Stimulated activated naive CD8-positive, alpha-beta T cell treated with anti-CD3 and anti-CD28 coated beads, Interleukin-15, amount 100 ng/mL, for 72 hours (primary cell): ENCODE measurements around the gene CISD1.
"Not testable (repeated sequence)": the region's sequence is repeated elsewhere in the genome, so short reads cannot be mapped to it uniquely, and the experiment has no call there.

Experiments used
- ATAC-seq: fragments of 150-1000 bp; cut with Tn5 transposase; 2 replicates; pipeline ENCODE4 v1.10.0; 2021; ENCODE audit warnings: mild to moderate bottlenecking, moderate library complexity
- DNase-seq, 2 donors: peaks; one replicate each; pipeline ENCODE4 v3.0.0; 2021 to 2022
- H3K27ac Mint-ChIP-seq, 2 donors: one replicate each; pipeline ENCODE4 v1.8.0; 2022; ENCODE audit warnings: mild to moderate bottlenecking in 2 of 2, mixed read lengths in 2 of 2, moderate library complexity in 2 of 2
- H3K27me3 Mint-ChIP-seq: one replicate; pipeline ENCODE4 v1.8.0; 2022; ENCODE audit warnings: mixed read lengths
- H3K4me1 Mint-ChIP-seq: one replicate; pipeline ENCODE4 v1.8.0; 2022; ENCODE audit warnings: mild to moderate bottlenecking, mixed read lengths
- H3K4me3 Mint-ChIP-seq, 2 donors: one replicate each; pipeline ENCODE4 v1.8.0; 2022; ENCODE audit warnings: mild to moderate bottlenecking in 2 of 2, mixed read lengths in 2 of 2, moderate library complexity in 1 of 2
- H3K9me3 Mint-ChIP-seq, 2 donors: one replicate each; pipeline ENCODE4 v1.8.0; 2022; ENCODE audit warnings: mixed read lengths in 2 of 2

Gene CISD1

DNA sequence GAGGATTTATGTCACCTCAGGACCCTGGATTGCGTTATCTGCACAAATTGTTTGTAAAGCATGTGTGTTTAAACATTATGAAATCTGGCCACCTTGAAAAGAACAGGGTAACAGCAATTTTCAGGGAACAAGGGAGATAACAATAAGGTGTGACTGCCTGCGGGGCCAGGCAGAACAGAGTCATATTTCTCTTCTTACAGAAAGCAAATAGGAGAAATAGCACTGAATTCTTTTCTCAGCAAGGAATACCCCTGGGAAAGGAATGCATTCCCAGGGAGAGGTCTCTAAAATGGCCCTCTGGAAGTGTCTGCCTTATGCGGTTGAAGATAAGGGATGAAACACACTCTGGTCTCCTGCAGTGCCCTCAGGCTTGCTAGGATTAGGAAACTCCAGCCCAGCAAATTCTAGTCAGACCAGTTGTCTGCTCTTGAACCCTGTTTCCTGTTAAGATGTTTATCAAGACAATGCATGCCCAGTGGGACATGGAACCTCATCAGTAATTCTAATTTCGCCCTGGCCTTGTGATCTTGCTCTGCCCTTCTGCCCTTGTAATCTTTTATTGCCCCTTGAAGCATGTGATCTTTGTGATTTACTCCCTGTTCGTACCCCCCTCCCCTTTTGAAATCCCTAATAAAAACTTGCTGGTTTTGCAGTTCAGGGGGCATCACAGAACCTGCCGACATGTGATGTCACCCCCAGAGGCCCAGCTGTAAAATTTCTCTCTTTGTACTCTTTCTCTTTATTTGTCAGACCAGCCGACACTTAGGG lies 12.8 kb upstream of the CISD1 start:
- peak overlapping the region in 1 of 2 donors; percentile 17 for H3K27ac Mint-ChIP-seq
- H3K9me3 Mint-ChIP-seq: peaks cover 13 to 16% of the 10 kb centered on the region in 2 donors
- H3K4me3 Mint-ChIP-seq, DNase-seq, ATAC-seq, H3K27me3 Mint-ChIP-seq: not testable (repeated sequence)
- H3K4me1 Mint-ChIP-seq: peaks cover 26% of the 10 kb centered on the region

DNA sequence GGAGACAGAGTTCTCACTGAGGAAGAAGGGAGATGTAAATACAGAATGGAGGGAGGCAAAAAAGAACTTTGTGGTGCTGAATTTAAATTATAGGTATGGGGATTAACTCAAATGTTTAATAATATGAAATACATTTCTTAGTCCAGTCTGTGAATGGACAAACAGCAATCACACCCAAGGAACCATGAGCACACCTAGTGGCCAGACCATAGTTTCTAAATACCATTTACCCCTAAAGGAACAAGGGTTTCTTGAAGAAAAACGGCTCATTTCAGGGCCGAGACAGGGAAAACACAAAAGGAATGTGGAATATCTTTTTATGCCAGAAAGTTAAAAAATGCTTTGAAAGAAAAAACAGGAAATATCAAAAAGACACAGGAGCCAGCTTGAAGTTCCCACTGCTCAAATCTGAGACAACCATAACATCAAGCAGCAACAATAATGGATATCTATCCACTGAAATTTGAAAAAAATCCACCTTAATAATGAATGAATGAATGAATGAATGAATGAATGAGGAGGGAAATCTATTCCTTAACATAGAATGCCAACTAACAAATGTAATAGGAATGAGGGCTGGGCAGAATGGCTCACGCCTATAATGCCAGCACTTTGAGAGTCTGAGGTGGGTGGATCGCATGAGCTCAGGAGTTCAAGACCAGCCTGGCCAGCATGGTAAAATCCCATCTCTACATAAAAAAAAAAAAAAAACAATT lies 9.8 kb upstream of the CISD1 start:
- peak overlapping the region in 1 of 2 donors; percentile 23 for H3K27ac Mint-ChIP-seq
- H3K9me3 Mint-ChIP-seq: peaks cover under 1 to 4% of the 10 kb centered on the region in 2 donors
- peaks cover 46% of the 10 kb centered on the region for H3K4me1 Mint-ChIP-seq
- DNase-seq (no peak), ATAC-seq (no peak)
- no peaks in the 10 kb centered on the region for H3K27me3 Mint-ChIP-seq
- no peak overlapping the region for H3K4me3 Mint-ChIP-seq

DNA sequence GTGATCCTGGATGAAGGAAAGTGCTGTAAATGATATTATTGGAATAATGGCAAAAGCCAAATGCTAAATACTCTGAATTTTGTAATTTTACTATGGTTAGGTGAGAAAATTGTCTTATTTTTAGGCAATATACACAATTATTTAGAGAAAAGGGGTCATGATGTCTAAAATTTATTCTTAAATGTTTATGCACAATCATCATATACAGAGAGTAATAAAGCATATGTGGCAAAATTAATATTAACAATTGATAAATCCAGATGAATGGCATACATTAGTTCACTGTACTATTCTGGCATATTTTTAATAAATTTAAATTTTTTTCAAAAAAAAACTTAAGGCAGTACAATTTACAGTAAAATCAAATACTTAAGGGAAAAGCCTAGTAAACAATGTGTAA lies 8.6 kb upstream of the CISD1 start:
- ATAC-seq (no peak), DNase-seq (no peak)
- Mint-ChIP-seq H3K4me1 (peaks cover 48% of the 10 kb centered on the region), H3K27ac (no peak overlapping the region), H3K4me3 (no peak overlapping the region), H3K27me3 (no peaks in the 10 kb centered on the region), H3K9me3 (no peaks in the 10 kb centered on the region)

DNA sequence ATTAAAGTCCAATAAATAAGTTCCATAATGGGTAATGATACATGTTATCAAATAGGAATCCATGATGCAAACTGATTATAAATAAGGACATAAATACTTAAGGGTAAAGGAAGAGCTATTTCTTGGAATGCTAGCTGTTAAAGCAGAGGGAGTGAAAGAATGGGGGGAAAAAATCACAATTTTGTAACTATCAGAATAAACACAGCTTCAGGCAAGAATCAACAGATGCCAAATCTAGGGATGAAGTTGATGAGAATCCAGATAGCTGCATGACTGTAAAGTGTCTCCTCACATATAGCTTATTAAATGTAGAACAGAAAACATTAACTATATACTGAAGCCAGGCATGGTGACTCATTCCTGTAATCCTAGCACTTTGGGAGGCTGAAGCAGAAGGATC lies 6.2 kb upstream of the CISD1 start:
- no peak overlapping the region for H3K4me3 Mint-ChIP-seq
- no peaks in the 10 kb centered on the region for H3K9me3 Mint-ChIP-seq
- H3K27ac Mint-ChIP-seq: no peak overlapping the region
- H3K27me3 Mint-ChIP-seq: no peaks in the 10 kb centered on the region
- H3K4me1 Mint-ChIP-seq: peaks cover 43% of the 10 kb centered on the region
- DNase-seq: no peak
- ATAC-seq: no peak

DNA sequence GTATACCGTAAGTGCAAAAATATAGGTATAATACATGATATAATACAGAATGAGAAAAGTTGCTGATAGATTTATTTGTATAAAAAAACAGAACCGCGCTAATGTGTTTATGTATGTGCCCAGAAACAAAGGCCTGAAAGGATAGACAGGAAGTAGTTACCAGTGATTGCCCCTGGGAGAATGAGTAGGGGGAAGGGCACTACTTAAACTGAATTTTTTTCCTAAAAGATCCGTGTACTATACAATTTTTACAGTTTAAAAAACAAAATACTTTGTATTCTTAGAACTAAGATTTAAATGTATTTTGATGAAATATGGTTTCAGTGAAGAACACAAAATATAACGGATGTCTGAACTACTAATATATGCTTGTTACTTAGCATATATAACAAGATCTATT lies 4.2 kb upstream of the CISD1 start:
- Mint-ChIP-seq H3K4me1 (peaks cover 40% of the 10 kb centered on the region), H3K9me3 (no peaks in the 10 kb centered on the region), H3K4me3 (peak overlapping the region; percentile 90 to 98), H3K27me3 (no peaks in the 10 kb centered on the region), H3K27ac (no peak overlapping the region)
- DNase-seq (no peak), ATAC-seq (no peak)

DNA sequence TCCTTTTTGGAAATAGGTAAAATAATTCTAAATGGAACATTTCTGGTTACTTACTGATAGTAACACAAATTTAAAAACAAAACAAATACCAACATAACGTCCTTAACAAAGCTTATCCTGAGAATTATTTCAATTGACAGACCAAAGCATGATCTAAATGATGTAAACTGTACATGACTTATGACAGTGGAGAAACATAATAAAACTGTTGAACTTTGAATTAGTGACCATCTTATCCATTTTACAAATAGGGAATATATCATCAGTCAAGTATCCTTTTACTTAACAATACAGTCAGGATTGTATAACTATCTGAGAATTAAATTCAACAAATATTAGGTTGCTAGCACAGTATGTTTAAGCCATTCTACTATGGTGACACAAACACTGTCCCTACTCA lies 3.7 kb upstream of the CISD1 start:
- ATAC-seq: no peak
- Mint-ChIP-seq H3K9me3 (no peaks in the 10 kb centered on the region), H3K27me3 (no peaks in the 10 kb centered on the region), H3K4me3 (peak overlapping the region; percentile 90 to 98), H3K27ac (no peak overlapping the region), H3K4me1 (peaks cover 36% of the 10 kb centered on the region)
- no peak for DNase-seq

DNA sequence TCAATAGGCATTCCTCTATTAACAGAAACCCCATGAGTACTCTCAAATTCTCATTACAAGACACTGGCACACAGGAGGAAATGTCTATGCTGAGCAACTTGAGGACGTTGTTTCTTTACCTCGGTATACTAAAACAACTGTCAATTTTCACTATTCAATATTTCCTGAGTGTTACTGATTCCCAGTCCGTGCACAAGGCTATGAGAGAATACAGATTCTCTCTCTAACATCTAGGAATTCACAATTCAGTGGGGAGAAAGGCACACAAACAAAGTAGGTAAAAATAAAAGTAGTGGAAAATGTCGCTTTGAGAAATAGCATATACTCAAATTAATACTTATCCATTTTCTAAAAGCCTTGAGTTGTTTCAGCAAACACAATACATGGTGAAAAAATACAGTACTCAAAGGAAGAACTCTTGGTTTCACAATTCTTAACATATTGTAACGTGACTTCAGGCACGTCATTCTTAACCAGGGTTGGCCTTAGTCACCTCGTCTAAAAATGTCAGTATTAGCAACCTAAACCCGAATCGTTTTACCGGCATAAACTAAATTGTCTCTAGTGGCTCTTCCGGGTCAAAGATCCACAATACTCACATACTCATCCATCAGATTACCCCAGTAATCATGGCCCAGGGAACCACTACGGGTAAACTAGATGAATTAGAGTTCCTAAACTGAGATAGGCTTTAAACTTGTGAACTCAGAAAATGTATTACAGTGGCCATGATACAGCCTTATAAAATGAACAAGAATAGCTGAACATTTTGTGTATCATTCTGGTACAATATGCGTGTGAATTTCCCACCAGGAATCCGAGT lies 2.7 kb upstream of the CISD1 start:
- H3K27me3 Mint-ChIP-seq: no peaks in the 10 kb centered on the region
- DNase-seq: peak; percentile 25 to 38
- H3K4me3 Mint-ChIP-seq: peak overlapping the region; percentile 90 to 98
- H3K27ac Mint-ChIP-seq: peak overlapping the region; percentile 97 to 98
- ATAC-seq: peak; percentile 40
- no peaks in the 10 kb centered on the region for H3K9me3 Mint-ChIP-seq
- peaks cover 37% of the 10 kb centered on the region for H3K4me1 Mint-ChIP-seq

DNA sequence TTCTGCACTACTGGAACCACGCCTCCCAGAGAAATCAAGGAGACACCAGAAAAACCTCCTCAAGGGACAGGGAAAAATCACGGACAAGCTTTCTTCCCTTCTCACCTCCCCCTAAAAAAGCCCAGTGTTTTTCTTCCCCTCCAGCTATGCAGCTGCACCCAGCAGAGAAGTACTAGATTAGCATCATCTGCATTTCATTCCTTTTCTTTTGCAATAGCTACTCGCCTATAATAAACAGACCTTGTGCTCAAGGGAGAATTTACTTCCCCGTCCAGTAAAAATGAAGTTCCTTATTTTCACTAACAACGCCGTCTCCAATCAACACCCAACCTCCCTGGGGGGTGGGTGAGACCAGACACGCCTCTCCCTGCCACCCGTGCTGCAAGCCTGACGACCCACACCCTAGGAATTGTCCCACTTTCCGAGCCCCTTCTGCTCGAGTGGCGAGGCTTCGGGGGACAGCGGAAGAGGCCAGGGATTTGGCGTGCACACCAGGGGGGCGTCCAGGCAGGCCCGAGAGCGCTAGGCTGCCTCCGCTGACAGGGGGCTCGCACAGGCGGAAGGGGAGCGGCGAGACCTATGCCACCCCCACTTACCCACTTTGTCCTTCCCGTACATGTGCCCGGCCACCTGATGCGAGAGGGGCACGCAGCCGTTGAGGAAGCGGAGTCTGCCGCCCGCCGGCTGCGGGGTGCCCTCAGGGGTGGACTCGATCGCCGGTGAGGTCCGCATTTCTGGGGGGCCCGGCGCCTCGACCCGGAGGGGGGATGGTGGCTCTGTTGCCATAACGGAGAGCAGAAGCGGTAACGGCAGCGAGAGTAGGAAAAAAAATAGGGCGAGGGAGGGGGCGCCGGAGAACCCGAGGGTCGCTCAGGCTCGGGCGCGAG lies 1.9 kb upstream of the CISD1 start:
- Mint-ChIP-seq H3K27ac (peak overlapping the region; percentile 97 to 98), H3K27me3 (no peaks in the 10 kb centered on the region), H3K9me3 (no peaks in the 10 kb centered on the region), H3K4me3 (peak overlapping the region; percentile 90 to 98), H3K4me1 (peaks cover 37% of the 10 kb centered on the region)
- ATAC-seq (peak; percentile 13), DNase-seq (peak; percentile 40 to 45)

DNA sequence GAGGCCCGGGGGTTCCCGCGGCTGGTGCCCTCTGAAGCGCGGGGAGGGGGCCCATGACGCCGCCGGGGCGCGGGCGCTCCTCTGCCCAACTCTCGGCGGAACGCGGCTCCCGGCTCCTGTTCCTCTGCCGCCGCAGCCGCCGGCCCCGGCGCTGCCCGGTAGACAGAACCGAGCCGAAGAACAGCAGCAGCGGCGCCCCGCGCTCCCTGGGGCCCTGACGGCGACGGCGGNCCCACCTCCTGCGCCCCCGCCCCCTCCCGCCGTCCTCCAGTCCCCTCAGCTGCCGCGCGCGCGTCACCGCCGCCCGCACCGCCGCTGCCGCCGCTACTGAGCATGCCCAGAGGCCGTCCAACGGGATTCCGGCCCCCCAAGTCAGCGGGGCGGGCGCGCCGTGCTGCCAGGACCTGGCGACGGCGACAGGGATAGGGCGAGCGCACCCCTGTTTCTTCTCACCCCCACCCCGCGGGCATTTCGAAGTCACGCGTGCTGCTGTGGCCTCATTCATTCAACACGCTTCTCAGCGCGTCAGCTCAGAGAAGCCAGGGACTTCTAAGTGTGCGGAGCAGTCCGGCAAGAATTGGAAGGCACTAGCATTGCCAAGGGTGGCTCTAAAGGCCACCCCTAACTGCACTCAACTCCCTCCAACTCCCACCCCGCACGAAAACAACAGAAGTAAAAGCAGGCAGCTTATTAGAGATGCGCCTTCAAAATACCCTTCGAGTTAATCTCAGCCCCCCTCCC lies 1.1 kb upstream of the CISD1 start, which contains the start of gene IPMK:
Gene IPMK (minus strand): TSS at position 182 of the 741 bp plus-strand sequence. CDS start 283 bp downstream, outside the sequence.
- H3K4me1 Mint-ChIP-seq: peaks cover 36% of the 10 kb centered on the region
- ATAC-seq (peak; percentile 77), DNase-seq (peak; percentile 93 to 95)
- peak within 1 kb of the TSS; percentile 97 to 98 for H3K27ac Mint-ChIP-seq
- no peaks in the 10 kb centered on the region for H3K9me3 Mint-ChIP-seq
- no peaks in the 10 kb centered on the region for H3K27me3 Mint-ChIP-seq
- H3K4me3 Mint-ChIP-seq: peak within 1 kb of the TSS; percentile 90 to 98

DNA sequence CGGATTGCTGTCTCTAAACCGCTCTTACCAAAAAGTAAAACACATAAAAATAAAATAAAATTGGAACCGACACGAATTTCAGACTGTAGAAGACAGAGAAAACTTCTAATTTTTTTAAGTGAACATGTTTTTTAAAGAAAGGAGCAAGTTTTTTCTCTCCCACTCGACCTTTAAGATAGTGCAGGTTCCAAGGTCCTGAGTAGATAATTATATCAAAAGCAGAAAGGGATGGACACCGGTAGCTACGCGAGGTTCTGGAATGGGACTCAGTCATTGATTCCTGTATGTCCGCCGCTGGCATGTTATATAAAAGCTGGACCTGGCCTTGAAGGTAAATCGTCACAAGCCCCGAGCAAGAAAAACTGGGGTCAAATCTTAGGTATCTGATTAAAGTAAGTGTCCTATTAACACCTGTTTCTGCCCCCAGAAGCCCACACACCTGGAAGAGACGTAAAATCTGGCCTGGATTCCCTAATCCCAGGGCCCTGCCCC lies 462 bp upstream of the CISD1 start:
- Mint-ChIP-seq H3K4me3 (peak overlapping the region; percentile 90 to 98), H3K27me3 (no peaks in the 10 kb centered on the region), H3K27ac (peak overlapping the region; percentile 94 to 95), H3K4me1 (peaks cover 36% of the 10 kb centered on the region), H3K9me3 (no peaks in the 10 kb centered on the region)
- peak; percentile 1 for ATAC-seq
- DNase-seq: no peak

DNA sequence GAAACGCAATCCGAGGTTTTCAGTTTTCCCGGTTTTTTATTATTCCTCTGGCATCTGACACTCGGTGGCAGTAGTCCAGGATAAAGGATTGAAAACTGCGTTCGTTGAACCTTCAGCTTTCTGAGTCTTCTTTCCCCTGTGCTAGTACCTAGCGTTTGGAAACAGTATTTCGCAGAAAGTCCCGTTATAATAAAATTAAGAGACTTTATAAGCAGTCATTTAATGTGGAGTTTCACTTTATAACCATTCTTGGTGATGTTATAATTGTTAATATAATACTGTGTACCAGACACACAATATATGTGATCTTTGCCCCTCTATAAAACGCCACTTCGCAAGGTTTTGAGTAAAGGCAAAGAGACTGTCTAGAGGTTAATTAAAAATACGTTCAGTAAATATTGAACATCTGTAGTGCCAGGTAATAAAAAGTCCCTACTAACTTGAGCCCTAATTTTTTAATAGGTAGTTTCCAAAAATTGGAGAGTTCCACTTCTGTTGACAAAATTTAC lies 874 bp downstream of the CISD1 start:
- Mint-ChIP-seq H3K4me1 (peaks cover 29% of the 10 kb centered on the region), H3K9me3 (no peaks in the 10 kb centered on the region), H3K27ac (peak overlapping the region; percentile 95 to 98), H3K4me3 (peak overlapping the region; percentile 90 to 98), H3K27me3 (no peaks in the 10 kb centered on the region)
- DNase-seq (no peak), ATAC-seq (no peak)

DNA sequence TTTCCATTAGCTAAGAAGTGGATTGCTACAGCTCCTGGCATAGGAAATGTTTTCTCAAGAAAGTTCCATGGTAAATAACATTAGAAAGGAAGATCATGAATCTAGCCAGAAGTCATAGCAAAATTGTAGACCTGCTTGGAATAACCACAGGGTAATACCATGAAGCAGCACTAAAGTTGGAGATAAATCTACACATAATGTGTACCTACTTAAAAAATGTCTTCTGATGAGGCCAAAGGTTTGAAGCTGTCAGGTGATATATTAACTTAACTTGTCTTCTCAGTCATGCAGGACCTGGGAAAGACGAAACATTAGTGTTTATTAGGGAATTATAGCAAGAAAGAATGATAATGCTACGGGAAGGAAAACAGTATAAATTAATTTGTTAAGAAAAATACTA lies 6.3 kb downstream of the CISD1 start:
- ATAC-seq (no peak), DNase-seq (no peak)
- Mint-ChIP-seq H3K27me3 (no peaks in the 10 kb centered on the region), H3K4me3 (no peak overlapping the region), H3K27ac (no peak overlapping the region), H3K4me1 (peaks cover 43% of the 10 kb centered on the region), H3K9me3 (no peaks in the 10 kb centered on the region)

DNA sequence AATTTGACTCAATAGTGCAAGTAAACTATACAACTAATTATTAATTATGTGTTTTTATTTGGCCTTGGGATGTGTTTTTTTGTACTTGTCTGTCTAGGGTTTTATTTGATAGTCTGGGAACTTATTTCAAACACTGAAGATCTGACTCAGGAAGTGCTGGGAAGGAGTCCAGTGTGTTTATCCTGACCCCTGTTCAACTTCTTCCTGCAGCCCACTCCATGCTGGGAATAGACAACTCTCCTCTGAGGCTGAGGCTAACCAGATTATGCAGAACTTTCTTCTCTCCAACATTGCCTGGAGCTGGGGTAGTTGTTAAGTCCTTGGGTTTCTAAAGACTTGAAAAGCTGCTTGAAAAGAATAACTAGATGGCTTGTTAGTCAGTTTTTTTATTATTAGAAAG lies 6.9 kb downstream of the CISD1 start:
- H3K27me3 Mint-ChIP-seq: no peaks in the 10 kb centered on the region
- peaks cover 43% of the 10 kb centered on the region for H3K4me1 Mint-ChIP-seq
- no peak for ATAC-seq
- H3K4me3 Mint-ChIP-seq: no peak overlapping the region
- H3K27ac Mint-ChIP-seq: no peak overlapping the region
- no peaks in the 10 kb centered on the region for H3K9me3 Mint-ChIP-seq
- no peak for DNase-seq
